Heart right ventricle (tissue), 16 donors: ENCODE results near the gene GRID1. TPM values are rescaled to one million over a fixed set of nuclear protein-coding genes. Genes with fewer than 3 reads are reported as not detected.

Experiments
- ATAC-seq, 8 donors: fragments of 200-7000 bp; cut with Tn5 transposase; one replicate each; pipeline ENCODE4 v1.9.1; 2020; ENCODE audit warnings: mild to moderate bottlenecking in 8 of 8, moderate library complexity in 8 of 8, moderate number of reproducible peaks in 1 of 8
- DNase-seq, 2 donors: peaks; one replicate each; pipeline ENCODE4 v3.0.0-alpha.2; 2020
- H3K27ac ChIP-seq, 10 donors: fragments of 200-600 bp; sonication (generic) in 2 of 10; one replicate each; pipeline versions ENCODE4 v1.5.0 to v1.8.0; 2020 to 2022; ENCODE audit warnings: mild to moderate bottlenecking in 3 of 10
- H3K27me3 ChIP-seq, 7 donors: fragments of 200-600 bp; one replicate each; pipeline ENCODE4 v1.8.0; 2021 to 2022; ENCODE audit warnings: mild to moderate bottlenecking in 2 of 7
- H3K36me3 ChIP-seq, 9 donors: fragments of 200-600 bp; sonication (generic) in 1 of 9; one replicate each; pipeline versions ENCODE4 v1.5.0 to v1.8.0; 2020 to 2022; ENCODE audit warnings: mild to moderate bottlenecking in 2 of 9
- H3K4me1 ChIP-seq, 9 donors: fragments of 200-600 bp; sonication (generic) in 1 of 9; one replicate each; pipeline versions ENCODE4 v1.5.0 to v1.8.0; 2020 to 2022; ENCODE audit warnings: mild to moderate bottlenecking in 4 of 9
- H3K4me3 ChIP-seq, 10 donors: fragments of 200-600 bp; sonication (generic) in 2 of 10; one replicate each; pipeline versions ENCODE4 v1.5.0 to v1.8.0; 2020 to 2022; ENCODE audit warnings: mild to moderate bottlenecking in 7 of 10, moderate library complexity in 2 of 10
- H3K9me3 ChIP-seq, 11 donors: fragments of 200-600 bp in 10 of 11; sonication (generic) in 2 of 11; one replicate each; pipeline versions ENCODE4 v1.5.0 to v1.8.0; 2013 to 2022; ENCODE audit warnings: mild to moderate bottlenecking in 2 of 11, control low read depth in 1 of 11, moderate library complexity in 1 of 11
- WGBS, 2 donors: extraction: QIAGEN DNeasy Blood & Tissue Kit; methylation state at CpG; one replicate each; pipeline ENCODE4 v1.1.7; 2013; ENCODE audit warnings: inconsistent platforms in 1 of 2; 5-methylcytosine and 5-hydroxymethylcytosine counted together
- intact Hi-C, 10 donors: fragments of 100-400 bp; cut with DNase I; formaldehyde crosslinking; loops; one replicate each; pipeline versions ENCODE4 v1.11.1 to v1.14.2; 2022
- polyA plus RNA-seq, 2 donors: library from polyadenylated mRNA; stranded (reverse); fragments of 200-250 nt; gene quantifications; one replicate each; pipeline ENCODE4 v1.2.3, GENCODE V29; 2013
- total RNA-seq, 10 donors: library from RNA; stranded (reverse); fragmentation: NEBNext Ultra II Directional in 3 of 10; extraction: Animal tissue kit (Norgen Biotek cat#: 25700) in 3 of 10; gene quantifications; one replicate each; pipeline versions ENCODE4 v1.2.1 to v1.2.4, GENCODE V29; 2021 to 2023
- TF ChIP-seq, protein P1 (sequence below), 9 donors: fragments of 200-600 bp; sonication (generic) in 2 of 9; IDR thresholded peaks; one replicate each; pipeline versions ENCODE4 v1.5.0 to v1.8.0; 2021 to 2022; ENCODE audit warnings: antibody characterized with exemption in 9 of 9, mild to moderate bottlenecking in 5 of 9, moderate library complexity in 1 of 9
- donor health status: Arrhythmogenic right ventricular cardiomyopathy.
- donor health status: ischemic (EF 13 %, LVEDD 7.1; RV severe dilation, severe dysfunction).
- donor health status: healthy with polysubstance abuse.
- donor health status: DM: no; HTN: yes; CAD: no.
- donor health status: DM: no; HTN: no; CAD: no.
- donor health status: ischemic (EF 25% LVEDD 6.9; RV normal size, moderate dysfunction).
- donor health status: ischemic (EF 25% LVEDD 5.7; RV mildly dilated, moderate dysfunction).
- donor health status: healthy.
- donor health status: DM: yes; HTN: yes; CAD: no.
- donor health status: Ischemic cardiomyopathy.
- donor health status: ischemic (EF 35%, LVEDD 5.7; RV mildly dilated, moderate dysfunction).
- donor health status: nonischemic (EF 11% LVEDD 7.7; RV severe dilation, severe dysfunction).
- donor health status: DM: yes; HTN: yes; CAD: no.
- donor health status: PGD.
- donor health status: ischemic (EF 29% LVEDD 5.4; RV normal size, mild dysfunction).
- donor health status: nonischemic (EF 23%, LVEDD 6.1; RV moderate dilation, normal function).

Gene GRID1
- total and polyA plus RNA-seq, 12 donors = 0.44 to 3.4 (median 1.5) TPM

DNA sequence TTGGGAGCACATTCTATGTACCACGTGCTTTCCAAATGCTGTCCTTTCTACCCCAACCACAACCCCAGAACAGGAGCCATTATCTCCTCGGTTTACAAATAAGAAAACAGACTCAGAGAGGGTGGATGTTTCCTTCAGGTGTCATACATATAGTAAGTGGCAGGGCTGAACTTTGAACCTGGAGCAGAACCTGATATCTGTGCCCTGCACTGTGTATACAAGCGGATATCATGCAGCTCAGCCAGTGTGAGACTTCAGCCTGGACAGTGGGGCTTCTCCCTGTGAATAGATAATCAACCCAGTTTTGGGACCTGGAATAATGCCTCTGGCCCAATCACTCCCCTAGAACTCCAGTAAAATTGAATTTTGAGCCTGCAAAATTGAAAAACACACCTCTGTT lies 341.1 kb downstream of the GRID1 start:
- Histone ChIP-seq H3K27me3 (no peaks in the 10 kb centered on the region), H3K9me3 (peaks cover 0 to 7% (median 0%) of the 10 kb centered on the region in 11 donors), H3K4me1 (peaks cover 0 to 27% (median 6%) of the 10 kb centered on the region in 9 donors), H3K36me3 (no peaks in the 10 kb centered on the region), H3K27ac (no peak overlapping the region), H3K4me3 (no peak overlapping the region)
- ATAC-seq (no peak), DNase-seq (no peak)
- TF ChIP-seq, protein P1, sequence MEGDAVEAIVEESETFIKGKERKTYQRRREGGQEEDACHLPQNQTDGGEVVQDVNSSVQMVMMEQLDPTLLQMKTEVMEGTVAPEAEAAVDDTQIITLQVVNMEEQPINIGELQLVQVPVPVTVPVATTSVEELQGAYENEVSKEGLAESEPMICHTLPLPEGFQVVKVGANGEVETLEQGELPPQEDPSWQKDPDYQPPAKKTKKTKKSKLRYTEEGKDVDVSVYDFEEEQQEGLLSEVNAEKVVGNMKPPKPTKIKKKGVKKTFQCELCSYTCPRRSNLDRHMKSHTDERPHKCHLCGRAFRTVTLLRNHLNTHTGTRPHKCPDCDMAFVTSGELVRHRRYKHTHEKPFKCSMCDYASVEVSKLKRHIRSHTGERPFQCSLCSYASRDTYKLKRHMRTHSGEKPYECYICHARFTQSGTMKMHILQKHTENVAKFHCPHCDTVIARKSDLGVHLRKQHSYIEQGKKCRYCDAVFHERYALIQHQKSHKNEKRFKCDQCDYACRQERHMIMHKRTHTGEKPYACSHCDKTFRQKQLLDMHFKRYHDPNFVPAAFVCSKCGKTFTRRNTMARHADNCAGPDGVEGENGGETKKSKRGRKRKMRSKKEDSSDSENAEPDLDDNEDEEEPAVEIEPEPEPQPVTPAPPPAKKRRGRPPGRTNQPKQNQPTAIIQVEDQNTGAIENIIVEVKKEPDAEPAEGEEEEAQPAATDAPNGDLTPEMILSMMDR (IDR thresholded peaks at IDR 0.05) = no peak
- intact Hi-C loops = no loop called here
- WGBS, 2 donors = 79 to 89% methylated on average over 3 of the region's 3 CpGs

DNA sequence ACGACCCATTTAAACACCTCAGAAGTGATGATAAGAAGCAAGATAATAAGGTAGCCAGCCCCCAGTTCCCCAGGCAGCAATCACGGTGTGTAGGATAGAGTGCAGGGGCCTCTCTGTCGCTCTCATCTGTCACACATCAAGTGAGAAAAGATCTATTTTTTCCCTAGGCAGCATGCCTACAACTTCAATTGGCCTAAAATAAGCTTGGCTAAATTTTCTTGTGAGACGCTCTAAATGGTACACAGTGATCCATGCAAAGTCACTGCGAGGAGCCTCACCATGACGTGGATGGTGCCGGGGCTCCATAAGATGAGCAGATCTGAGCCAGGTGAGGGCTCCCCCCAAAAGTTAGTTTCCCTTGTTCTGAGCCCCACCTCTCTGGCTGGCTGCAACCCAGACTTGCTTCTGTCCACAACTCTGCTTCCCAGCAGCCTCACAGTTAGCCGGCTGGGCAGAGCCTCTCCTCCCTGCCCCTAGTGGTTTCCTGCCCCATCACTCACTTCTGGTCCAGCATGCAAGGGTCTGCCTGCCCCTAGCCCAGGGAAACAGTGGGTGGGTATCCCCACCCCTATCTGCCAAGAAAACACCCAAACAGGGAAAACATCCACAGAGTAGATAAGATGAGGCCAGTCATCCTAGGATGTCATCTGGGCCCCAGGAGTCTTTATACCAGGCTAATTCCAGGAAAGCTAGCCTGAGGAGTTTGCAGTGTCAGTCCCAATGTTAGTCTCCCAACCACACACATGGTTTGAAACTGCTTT lies 342.1 kb downstream of the GRID1 start:
- DNase-seq = peak in 1 of 2 donors; percentile 52
- peak; percentile 80 to 96 (median 92) for ATAC-seq
- TF ChIP-seq, protein P1 (IDR thresholded peaks at IDR 0.05) = peak in 4 of 9 donors; percentile 23 to 42 (median 35)
- WGBS, 2 donors = 23 to 36% methylated on average over 8 of the region's 8 CpGs
- intact Hi-C loops = no loop called here
- Histone ChIP-seq H3K27me3 (no peaks in the 10 kb centered on the region), H3K27ac (peak overlapping the region in 6 of 10 donors; percentile 17 to 81 (median 66)), H3K9me3 (no peaks in the 10 kb centered on the region), H3K4me3 (no peak overlapping the region), H3K4me1 (peaks cover 0 to 31% (median 8%) of the 10 kb centered on the region in 9 donors), H3K36me3 (no peaks in the 10 kb centered on the region)

DNA sequence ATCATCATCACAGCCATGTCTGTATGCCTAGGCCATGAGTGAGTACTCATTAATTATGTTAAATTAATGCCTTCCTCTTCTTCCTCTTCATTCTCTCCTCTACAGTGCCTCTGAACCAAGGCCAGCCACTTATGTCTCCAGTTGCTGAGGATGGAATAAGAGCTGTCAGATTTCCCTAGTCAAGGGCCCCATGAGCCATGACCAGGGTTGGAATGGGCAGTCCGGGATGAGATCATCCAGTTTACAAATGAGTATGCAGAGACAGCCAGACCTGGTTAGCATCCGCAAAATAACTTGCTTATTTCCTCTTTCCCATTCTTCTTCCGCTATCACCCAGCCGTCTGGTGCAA lies 342.7 kb downstream of the GRID1 start:
- intact Hi-C loops = no loop called here
- no peaks in the 10 kb centered on the region for H3K36me3 ChIP-seq
- peaks cover 0 to 37% (median 12%) of the 10 kb centered on the region in 9 donors for H3K4me1 ChIP-seq
- DNase-seq = peak in 1 of 2 donors; percentile 45
- peak overlapping the region in 6 of 10 donors; percentile 17 to 81 (median 66) for H3K27ac ChIP-seq
- WGBS, 2 donors = 10 to 26% methylated on average over 4 of the region's 4 CpGs
- TF ChIP-seq, protein P1 (IDR thresholded peaks at IDR 0.05) = no peak
- H3K4me3 ChIP-seq = no peak overlapping the region
- peak in 7 of 8 donors; percentile 53 to 88 (median 83) for ATAC-seq
- H3K27me3 ChIP-seq = no peaks in the 10 kb centered on the region
- no peaks in the 10 kb centered on the region for H3K9me3 ChIP-seq

DNA sequence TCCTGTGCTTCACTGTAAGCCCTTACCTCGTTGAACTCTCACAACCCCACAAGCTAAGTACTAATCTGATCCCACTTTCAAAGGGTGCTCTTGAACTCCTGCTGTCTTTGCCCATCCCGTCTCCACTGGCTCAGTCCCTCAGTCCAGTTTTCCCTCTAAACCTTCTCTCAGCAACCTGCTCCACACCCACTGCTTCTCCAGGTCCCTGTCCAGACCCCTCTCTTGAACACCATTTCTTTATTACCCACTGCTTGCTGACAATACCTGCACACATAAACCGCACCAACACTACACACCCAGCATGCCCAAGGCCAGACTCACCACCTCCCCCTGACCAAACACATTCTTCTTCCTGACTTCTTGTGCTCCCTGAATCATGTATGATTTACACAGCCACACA lies 343.3 kb downstream of the GRID1 start:
- no peaks in the 10 kb centered on the region for H3K36me3 ChIP-seq
- TF ChIP-seq, protein P1 (IDR thresholded peaks at IDR 0.05) = no peak
- no peaks in the 10 kb centered on the region for H3K9me3 ChIP-seq
- DNase-seq (no peak), ATAC-seq (no peak)
- no peak overlapping the region for H3K4me3 ChIP-seq
- WGBS, 2 donors = 71 to 76% methylated on average over 3 of the region's 3 CpGs
- H3K27ac ChIP-seq = peak overlapping the region in 4 of 10 donors; percentile 48 to 81 (median 75)
- intact Hi-C loops = no loop called here
- no peaks in the 10 kb centered on the region for H3K27me3 ChIP-seq
- H3K4me1 ChIP-seq = peaks cover 0 to 42% (median 15%) of the 10 kb centered on the region in 9 donors
